Measurements from ENCODE around the gene DGKK. TPM values are rescaled to one million over a fixed set of nuclear protein-coding genes. Genes with fewer than 3 reads are reported as not detected.

Gene DGKK
- total RNA-seq, 4 donors from 2014 or later = 0.16 TPM; not detected in 3

GRCh38 chrX:50471390-50471789, 765 bp upstream of the DGKK start:
- 57% methylated on average over 22 of the region's 23 CpGs; no CpG with 5 or more reads in 1 of the 2 donors for WGBS, 2 donors (ENCODE audit: low coverage in 1 of 2)
- no peaks in the 10 kb centered on the region for H3K36me3 ChIP-seq
- H3K27me3 ChIP-seq = peaks cover 58% of the 10 kb centered on the region
- H3K27ac ChIP-seq = no peak overlapping the region
- DNase-seq = no peak
- in situ Hi-C loops (cut with MboI; ENCODE audit: low pct_ligation_motif_present in 1 of 4, low pct_unique_long_range_greater_than_20kb in 1 of 4, low sequenced_read_pairs in 3 of 4) (no loop called here), intact Hi-C loops (cut with DNase I; ENCODE audit: low total_unique reads) (no loop called here)
- no peak overlapping the region for H3K4me3 ChIP-seq
- TF ChIP-seq EP300 (IDR thresholded peaks at IDR 0.05; ENCODE audit: low read depth) (no peak), CTCF (IDR thresholded peaks at IDR 0.05) (no peak), POLR2A (IDR thresholded peaks at IDR 0.05) (no peak), POLR2AphosphoS5 (IDR thresholded peaks at IDR 0.05) (no peak)
- no peaks in the 10 kb centered on the region for H3K9me3 ChIP-seq
- H3K4me1 ChIP-seq = peaks cover 0 to 11% (median 0%) of the 10 kb centered on the region in 4 donors

- 46% methylated on average over 18 of the region's 24 CpGs; no CpG with 5 or more reads in 1 of the 2 donors for WGBS, 2 donors (ENCODE audit: low coverage in 1 of 2)
- intact Hi-C loops (cut with DNase I; ENCODE audit: low total_unique reads) = no loop called here
- Histone ChIP-seq H3K27ac (no peak overlapping the region), H3K36me3 (no peaks in the 10 kb centered on the region), H3K4me1 (peaks cover 0 to 11% (median 0%) of the 10 kb centered on the region in 4 donors), H3K9me3 (no peaks in the 10 kb centered on the region), H3K27me3 (peaks cover 77% of the 10 kb centered on the region), H3K4me3 (no peak overlapping the region)
- DNase-seq = no peak
- in situ Hi-C loops (cut with MboI; ENCODE audit: low pct_ligation_motif_present in 1 of 4, low pct_unique_long_range_greater_than_20kb in 1 of 4, low sequenced_read_pairs in 3 of 4) = no loop called here
- TF ChIP-seq POLR2AphosphoS5 (IDR thresholded peaks at IDR 0.05) = no peak
- TF ChIP-seq CTCF (IDR thresholded peaks at IDR 0.05) = no peak
- TF ChIP-seq POLR2A (IDR thresholded peaks at IDR 0.05) = no peak
- no peak for TF ChIP-seq EP300 (IDR thresholded peaks at IDR 0.05; ENCODE audit: low read depth)
Observed at GRCh38 chrX:50469206-50469605, 1.4 kb downstream of the DGKK start.

GRCh38 chrX:50459615-50460014, 11.0 kb downstream of the DGKK start:
- Histone ChIP-seq H3K27ac (no peak overlapping the region), H3K27me3 (peaks cover 7% of the 10 kb centered on the region), H3K4me1 (no peaks in the 10 kb centered on the region), H3K9me3 (no peaks in the 10 kb centered on the region), H3K4me3 (no peak overlapping the region), H3K36me3 (no peaks in the 10 kb centered on the region)
- 20% methylated on average over 1 of the region's 1 CpG; no CpG with 5 or more reads in 1 of the 2 donors for WGBS, 2 donors (ENCODE audit: low coverage in 1 of 2)
- intact Hi-C loops (cut with DNase I; ENCODE audit: low total_unique reads) = no loop called here
- TF ChIP-seq POLR2A (IDR thresholded peaks at IDR 0.05) (no peak), POLR2AphosphoS5 (IDR thresholded peaks at IDR 0.05) (no peak), CTCF (IDR thresholded peaks at IDR 0.05) (no peak), EP300 (IDR thresholded peaks at IDR 0.05; ENCODE audit: low read depth) (no peak)
- DNase-seq = no peak
- in situ Hi-C loops (cut with MboI; ENCODE audit: low pct_ligation_motif_present in 1 of 4, low pct_unique_long_range_greater_than_20kb in 1 of 4, low sequenced_read_pairs in 3 of 4) = no loop called here

GRCh38 chrX:50458483-50458882, 12.1 kb downstream of the DGKK start:
- WGBS, 2 donors (ENCODE audit: low coverage in 1 of 2) = 81% methylated on average over 3 of the region's 3 CpGs; no CpG with 5 or more reads in 1 of the 2 donors
- H3K9me3 ChIP-seq = no peaks in the 10 kb centered on the region
- H3K36me3 ChIP-seq = no peaks in the 10 kb centered on the region
- no peak overlapping the region for H3K27ac ChIP-seq
- no peak overlapping the region for H3K4me3 ChIP-seq
- DNase-seq = no peak
- in situ Hi-C loops (cut with MboI; ENCODE audit: low pct_ligation_motif_present in 1 of 4, low pct_unique_long_range_greater_than_20kb in 1 of 4, low sequenced_read_pairs in 3 of 4) (no loop called here), intact Hi-C loops (cut with DNase I; ENCODE audit: low total_unique reads) (no loop called here)
- TF ChIP-seq POLR2AphosphoS5 (IDR thresholded peaks at IDR 0.05) (no peak), CTCF (IDR thresholded peaks at IDR 0.05) (no peak)
- no peaks in the 10 kb centered on the region for H3K27me3 ChIP-seq
- no peaks in the 10 kb centered on the region for H3K4me1 ChIP-seq

All from transverse colon (tissue), 4 donors.